ENCODE results near the gene CLEC2L. TPM values are rescaled to one million over a fixed set of nuclear protein-coding genes. Genes with fewer than 3 reads are reported as not detected.

CLEC2L gene
- total and polyA plus RNA-seq, 9 donors = 0.15 to 1.5 (median 0.33) TPM; not detected in 6

GRCh38 chr7:139541600-139542307 is 18.3 kb downstream of the CLEC2L start:
- WGBS, 3 donors = 64 to 73% (median 67%) methylated on average over 21 of the region's 21 CpGs
- no peak for DNase-seq

GRCh38 chr7:139542308-139543151 is 19.0 kb downstream of the CLEC2L start:
- TF ChIP-seq CTCF (IDR thresholded peaks at IDR 0.05) (no peak), EP300 (IDR thresholded peaks at IDR 0.05) (no peak), POLR2A (IDR thresholded peaks at IDR 0.05) (no peak)
- WGBS, 3 donors = 91 to 93% (median 92%) methylated on average over 28 of the region's 28 CpGs
- H3K27me3 ChIP-seq = no peaks in the 10 kb centered on the region
- H3K27ac ChIP-seq = no peak overlapping the region
- intact Hi-C loops (cut with DNase I) = no loop called here
- H3K4me3 ChIP-seq = no peak overlapping the region
- H3K4me1 ChIP-seq (ENCODE audit: insufficient read depth) = no peaks in the 10 kb centered on the region
- no peaks in the 10 kb centered on the region for H3K36me3 ChIP-seq
- no peaks in the 10 kb centered on the region for H3K9me3 ChIP-seq
- no peak for DNase-seq

More at GRCh38 chr7:139541600-139542307, 18.3 kb downstream of the CLEC2L start:
- Histone ChIP-seq H3K27ac (no peak overlapping the region), H3K4me3 (no peak overlapping the region), H3K9me3 (no peaks in the 10 kb centered on the region), H3K36me3 (no peaks in the 10 kb centered on the region), H3K4me1 (ENCODE audit: insufficient read depth) (no peaks in the 10 kb centered on the region), H3K27me3 (no peaks in the 10 kb centered on the region)
- intact Hi-C loops (cut with DNase I) = no loop called here
- no peak for TF ChIP-seq EP300 (IDR thresholded peaks at IDR 0.05)
- no peak for TF ChIP-seq POLR2A (IDR thresholded peaks at IDR 0.05)
- TF ChIP-seq CTCF (IDR thresholded peaks at IDR 0.05) = no peak

GRCh38 chr7:139543801-139544603 is 20.5 kb downstream of the CLEC2L start:
- TF ChIP-seq EP300 (IDR thresholded peaks at IDR 0.05) (no peak), CTCF (IDR thresholded peaks at IDR 0.05) (no peak), POLR2A (IDR thresholded peaks at IDR 0.05) (no peak)
- 87 to 91% (median 89%) methylated on average over 18 of the region's 18 CpGs for WGBS, 3 donors
- intact Hi-C loops (cut with DNase I) = no loop called here
- DNase-seq = no peak
- Histone ChIP-seq H3K36me3 (no peaks in the 10 kb centered on the region), H3K9me3 (no peaks in the 10 kb centered on the region), H3K4me3 (no peak overlapping the region), H3K27ac (no peak overlapping the region), H3K4me1 (ENCODE audit: insufficient read depth) (no peaks in the 10 kb centered on the region), H3K27me3 (no peaks in the 10 kb centered on the region)

- no peaks in the 10 kb centered on the region for H3K4me1 ChIP-seq (ENCODE audit: insufficient read depth)
- no peak for DNase-seq
- intact Hi-C loops (cut with DNase I) = no loop called here
- no peak overlapping the region for H3K4me3 ChIP-seq
- H3K9me3 ChIP-seq = no peaks in the 10 kb centered on the region
- WGBS, 3 donors = 84 to 88% (median 85%) methylated on average over 11 of the region's 11 CpGs
- H3K36me3 ChIP-seq = no peaks in the 10 kb centered on the region
- TF ChIP-seq CTCF (IDR thresholded peaks at IDR 0.05) (no peak), EP300 (IDR thresholded peaks at IDR 0.05) (no peak), POLR2A (IDR thresholded peaks at IDR 0.05) (no peak)
- no peaks in the 10 kb centered on the region for H3K27me3 ChIP-seq
- no peak overlapping the region for H3K27ac ChIP-seq
Measured at GRCh38 chr7:139544645-139545044, 21.2 kb downstream of the CLEC2L start.
